GM21717 (cell line): ENCODE data around the gene POLR2E.

Source experiments
- ATAC-seq: cut with Tn5 transposase; IDR thresholded peaks from one replicate; pipeline ENCODE4 v1.9.1; 2021; ENCODE audit warnings: mild to moderate bottlenecking, moderate library complexity; ENCODE audit not compliant: unreplicated experiment

POLR2E gene

GRCh38 chr19:1066748-1067340, 28.3 kb downstream of the POLR2E start, which contains the start of gene ARHGAP45:
Gene ARHGAP45, plus strand, starts transcription at chr19:1067167. Its CDS starts 239 bp downstream, at chr19:1067406.
- no peak for ATAC-seq

GRCh38 chr19:1066251-1066747, 28.9 kb downstream of the POLR2E start:
- ATAC-seq = no peak

- ATAC-seq = no peak
Observed at GRCh38 chr19:1065606-1066109, 29.5 kb downstream of the POLR2E start.

GRCh38 chr19:1064661-1065605, 30.2 kb downstream of the POLR2E start:
- ATAC-seq = no peak

GRCh38 chr19:1063909-1064660, 31.1 kb downstream of the POLR2E start:
- ATAC-seq = no peak

- no peak for ATAC-seq
Observed at GRCh38 chr19:1063030-1063908, 31.9 kb downstream of the POLR2E start.

GRCh38 chr19:1062387-1063029, 32.7 kb downstream of the POLR2E start:
- ATAC-seq = no peak

- ATAC-seq = no peak
Observed at GRCh38 chr19:1061987-1062386, 33.2 kb downstream of the POLR2E start.

GRCh38 chr19:1060689-1061088, 34.5 kb downstream of the POLR2E start:
- no peak for ATAC-seq

- no peak for ATAC-seq
Observed at GRCh38 chr19:1058112-1058511, 37.1 kb downstream of the POLR2E start.

- no peak for ATAC-seq
Observed at GRCh38 chr19:1057176-1057855, 37.9 kb downstream of the POLR2E start.

GRCh38 chr19:1055886-1056620, 39.1 kb downstream of the POLR2E start:
- ATAC-seq = no peak

- ATAC-seq = no peak
Observed at GRCh38 chr19:1055028-1055425, 40.1 kb downstream of the POLR2E start.

GRCh38 chr19:1054102-1055027, 40.8 kb downstream of the POLR2E start:
- ATAC-seq = no peak

- no peak for ATAC-seq
Observed at GRCh38 chr19:1053176-1054101, 41.7 kb downstream of the POLR2E start.

- no peak for ATAC-seq
Observed at GRCh38 chr19:1052349-1052975, 42.7 kb downstream of the POLR2E start.
